PC-9 (cell line): Measurements from ENCODE around the gene IFNAR1.

Experiments used
- CTCF ChIP-seq: fragments of 200-600 bp; sonication (generic); conservative IDR thresholded peaks from 2 replicates; pipeline ENCODE4 v1.6.1; 2017; ENCODE audit warnings: mixed run types, antibody characterized with exemption, mild to moderate bottlenecking, moderate library complexity
- EZH2 ChIP-seq: fragments of 200-600 bp; sonication (generic); IDR thresholded peaks from 2 replicates; pipeline ENCODE4 v1.8.0; 2017; ENCODE audit warnings: antibody characterized with exemption, low read depth

GRCh38 chr21:33325222-33326067 lies 675 bp downstream of the IFNAR1 start:
- TF ChIP-seq CTCF: no peak
- TF ChIP-seq EZH2: no peak
